BE2C (cell line): ENCODE results near the gene ADAMTS2.

Experiments used
- DNase-seq: peaks from one replicate; pipeline ENCODE4 v3.0.0-alpha.2; 2020
- H3K27me3 ChIP-seq: fragments of 250-450 bp; sonication (Bioruptor Pico); 2 replicates; pipeline ENCODE4 v1.5.1; 2020; ENCODE audit warnings: mild to moderate bottlenecking
- H3K36me3 ChIP-seq: fragments of 250-450 bp; sonication (Bioruptor Pico); 2 replicates; pipeline ENCODE4 v1.5.1; 2020; ENCODE audit warnings: mild to moderate bottlenecking
- H3K4me1 ChIP-seq: fragments of 250-450 bp; sonication (Bioruptor Pico); 2 replicates; pipeline ENCODE4 v1.5.1; 2020
- H3K4me3 ChIP-seq: 2 replicates; pipeline ENCODE4 v1.5.1; 2011; ENCODE audit warnings: low read depth, low read length
- H3K9me3 ChIP-seq: fragments of 250-450 bp; sonication (Bioruptor Pico); 2 replicates; pipeline ENCODE4 v1.5.1; 2020
- TF ChIP-seq, protein P1 (sequence below): IDR thresholded peaks from 2 replicates; pipeline ENCODE4 v1.5.1; 2012; ENCODE audit warnings: mild to moderate bottlenecking, low read depth, low read length

ADAMTS2 gene

DNA sequence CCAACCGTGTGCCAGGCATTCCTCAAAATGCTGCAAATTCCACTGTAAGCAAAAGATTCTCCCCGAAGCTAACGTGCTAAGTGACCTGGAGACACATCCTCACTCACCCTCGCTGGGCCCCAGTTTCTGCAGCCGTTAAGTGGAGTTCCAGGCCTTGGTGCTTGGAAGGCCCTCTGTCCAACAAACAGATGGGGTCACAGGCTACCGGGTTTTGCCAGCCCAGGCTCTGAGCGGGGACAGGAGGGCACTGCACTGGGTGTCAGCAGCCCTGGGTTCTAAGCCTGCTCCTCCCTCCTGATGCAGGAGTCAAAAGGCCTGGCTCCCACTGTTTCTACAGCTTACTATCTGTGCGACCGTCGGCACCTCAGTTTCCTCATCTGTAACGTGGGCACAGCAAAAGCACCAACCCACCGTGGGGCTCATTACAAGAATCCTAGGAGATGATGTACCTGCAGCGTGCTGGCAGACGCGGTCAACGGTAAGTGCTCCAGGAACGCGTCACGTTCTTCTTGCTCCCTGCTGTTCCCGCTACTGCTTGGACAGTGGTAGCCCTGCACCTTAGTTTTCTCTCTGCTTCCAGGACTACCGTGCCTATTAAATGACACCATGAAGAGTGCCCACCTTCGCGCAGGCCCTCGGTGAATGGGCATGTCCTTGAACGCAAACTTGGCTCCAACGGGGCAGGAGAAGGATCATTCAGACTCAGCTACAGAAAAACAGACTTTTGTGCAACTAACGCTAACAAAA lies 84.8 kb downstream of the ADAMTS2 start:
- no peaks in the 10 kb centered on the region for H3K27me3 ChIP-seq
- no peak for DNase-seq
- TF ChIP-seq, protein P1, sequence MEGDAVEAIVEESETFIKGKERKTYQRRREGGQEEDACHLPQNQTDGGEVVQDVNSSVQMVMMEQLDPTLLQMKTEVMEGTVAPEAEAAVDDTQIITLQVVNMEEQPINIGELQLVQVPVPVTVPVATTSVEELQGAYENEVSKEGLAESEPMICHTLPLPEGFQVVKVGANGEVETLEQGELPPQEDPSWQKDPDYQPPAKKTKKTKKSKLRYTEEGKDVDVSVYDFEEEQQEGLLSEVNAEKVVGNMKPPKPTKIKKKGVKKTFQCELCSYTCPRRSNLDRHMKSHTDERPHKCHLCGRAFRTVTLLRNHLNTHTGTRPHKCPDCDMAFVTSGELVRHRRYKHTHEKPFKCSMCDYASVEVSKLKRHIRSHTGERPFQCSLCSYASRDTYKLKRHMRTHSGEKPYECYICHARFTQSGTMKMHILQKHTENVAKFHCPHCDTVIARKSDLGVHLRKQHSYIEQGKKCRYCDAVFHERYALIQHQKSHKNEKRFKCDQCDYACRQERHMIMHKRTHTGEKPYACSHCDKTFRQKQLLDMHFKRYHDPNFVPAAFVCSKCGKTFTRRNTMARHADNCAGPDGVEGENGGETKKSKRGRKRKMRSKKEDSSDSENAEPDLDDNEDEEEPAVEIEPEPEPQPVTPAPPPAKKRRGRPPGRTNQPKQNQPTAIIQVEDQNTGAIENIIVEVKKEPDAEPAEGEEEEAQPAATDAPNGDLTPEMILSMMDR: no peak

DNA sequence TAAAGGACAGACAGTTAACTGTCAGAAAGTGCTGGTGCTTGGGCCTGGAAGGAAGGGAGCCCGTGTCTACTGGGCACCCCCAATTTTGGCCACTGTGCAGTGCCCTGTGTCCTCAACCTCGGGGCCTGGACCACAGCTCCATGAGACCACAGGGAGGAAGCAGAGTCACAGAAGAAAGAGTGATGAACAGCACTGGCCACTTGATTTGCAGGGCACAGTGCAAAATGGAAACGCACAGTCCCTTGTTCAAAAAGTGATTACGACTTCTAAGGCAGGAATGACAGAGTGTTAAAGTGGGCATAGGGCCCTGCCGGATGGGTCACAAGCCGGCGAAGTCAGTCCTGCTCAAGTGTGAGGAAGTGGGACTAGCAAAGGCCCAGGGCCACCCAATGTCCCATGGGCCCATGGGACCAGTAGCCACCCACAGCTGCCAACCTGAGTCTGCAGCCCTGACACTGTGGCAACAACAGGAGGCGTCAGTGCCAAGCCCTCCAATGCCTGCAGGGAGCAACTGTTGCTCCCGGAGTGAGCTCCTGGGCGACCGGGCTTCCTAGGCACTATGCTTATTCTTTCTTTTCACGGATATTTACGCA lies 85.4 kb downstream of the ADAMTS2 start:
- Histone ChIP-seq H3K27me3 (no peaks in the 10 kb centered on the region), H3K36me3 (no peaks in the 10 kb centered on the region), H3K4me1 (no peaks in the 10 kb centered on the region), H3K4me3 (no peak overlapping the region), H3K9me3 (no peaks in the 10 kb centered on the region)
- TF ChIP-seq, protein P1: no peak
- DNase-seq: no peak

More for the DNA sequence above, 84.8 kb downstream of the ADAMTS2 start:
- H3K36me3 ChIP-seq: no peaks in the 10 kb centered on the region
- H3K9me3 ChIP-seq: no peaks in the 10 kb centered on the region
- no peak overlapping the region for H3K4me3 ChIP-seq
- peaks cover 5% of the 10 kb centered on the region for H3K4me1 ChIP-seq

DNA sequence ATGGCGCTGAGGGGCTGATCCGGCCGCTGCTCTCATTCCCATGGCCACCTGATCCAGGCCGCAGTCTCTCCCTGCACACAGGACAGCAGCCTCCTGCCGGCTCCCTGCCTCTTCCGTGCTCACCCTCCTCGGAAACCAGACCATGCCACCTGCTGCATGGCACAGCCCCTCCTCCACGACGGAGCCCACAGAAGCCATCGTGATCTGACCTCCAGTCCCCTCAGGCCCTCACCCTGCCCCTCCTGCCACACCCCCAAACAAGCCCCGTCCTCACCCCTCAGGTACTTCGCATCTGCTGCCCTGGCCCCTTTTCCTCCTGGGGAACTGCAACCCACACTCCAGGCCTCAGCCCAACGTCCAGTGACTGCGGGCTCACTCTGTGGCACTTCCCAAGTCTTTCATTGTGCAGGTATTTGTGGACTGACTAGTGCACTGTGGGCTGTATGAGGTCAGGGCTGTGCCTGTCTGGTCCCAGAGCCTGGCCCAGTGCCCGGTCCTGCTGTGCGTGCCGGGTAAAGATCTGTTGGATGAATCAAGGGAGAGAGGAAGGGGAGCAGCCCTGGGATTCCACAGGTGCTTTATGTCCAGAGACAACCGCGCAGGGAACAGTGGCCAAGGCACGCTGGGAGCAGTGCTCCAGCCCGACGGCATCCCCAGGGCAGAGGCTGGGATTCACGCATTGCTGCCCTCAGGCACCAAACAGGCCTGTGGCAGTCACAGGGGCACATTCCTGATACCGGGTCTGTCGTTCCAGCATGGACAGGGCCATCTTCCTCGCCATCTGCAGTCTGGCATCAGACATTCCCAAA lies 86.1 kb downstream of the ADAMTS2 start:
- Histone ChIP-seq H3K9me3 (no peaks in the 10 kb centered on the region), H3K4me1 (no peaks in the 10 kb centered on the region), H3K36me3 (no peaks in the 10 kb centered on the region), H3K27me3 (no peaks in the 10 kb centered on the region), H3K4me3 (no peak overlapping the region)
- TF ChIP-seq, protein P1: no peak
- DNase-seq: peak; percentile 34

DNA sequence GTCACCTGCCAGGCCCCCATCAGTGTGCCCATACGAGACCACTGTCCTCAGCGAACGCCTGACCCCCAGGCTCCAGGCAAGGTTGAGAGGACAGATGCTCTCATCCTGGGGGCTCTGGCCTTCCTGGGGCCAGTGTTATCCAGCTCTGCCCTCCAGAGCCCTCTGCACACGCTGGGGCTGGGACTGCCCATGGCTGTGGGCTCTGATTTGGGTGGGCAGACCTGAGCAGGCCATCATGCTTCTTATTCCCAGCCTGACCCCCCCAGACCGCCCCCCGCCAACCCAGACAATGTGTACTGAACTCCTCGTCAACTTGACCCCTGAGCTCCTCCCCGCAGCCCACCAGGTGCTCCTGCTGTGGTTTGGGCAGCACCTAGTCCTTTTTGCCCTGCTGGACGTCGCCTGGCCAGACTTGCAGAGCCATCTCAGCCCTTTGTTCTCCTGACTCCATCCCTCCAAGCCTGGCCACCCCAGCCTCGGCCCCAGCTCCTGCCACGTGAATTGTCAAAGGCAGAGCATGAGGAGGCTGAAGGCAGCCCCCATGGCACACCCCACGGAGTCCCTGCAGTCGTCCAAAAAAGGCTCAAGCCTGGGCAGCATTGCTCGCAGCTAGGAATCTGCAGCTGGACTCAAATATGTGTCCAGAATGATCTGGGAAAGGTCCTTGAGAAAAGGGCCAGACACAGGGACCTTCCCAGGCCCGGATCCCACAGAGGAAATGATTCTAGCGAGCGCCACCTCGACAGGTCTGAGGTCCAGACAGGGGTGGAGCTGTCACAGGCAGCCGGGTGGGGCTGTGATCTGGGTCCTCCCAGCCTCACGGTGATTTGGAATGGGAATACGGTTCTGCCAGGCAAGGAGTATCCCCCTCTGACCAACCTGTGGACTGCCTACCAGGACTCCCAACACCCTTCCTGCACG lies 87.0 kb downstream of the ADAMTS2 start:
- TF ChIP-seq, protein P1: no peak
- no peaks in the 10 kb centered on the region for H3K9me3 ChIP-seq
- no peaks in the 10 kb centered on the region for H3K27me3 ChIP-seq
- H3K36me3 ChIP-seq: no peaks in the 10 kb centered on the region
- no peak overlapping the region for H3K4me3 ChIP-seq
- no peaks in the 10 kb centered on the region for H3K4me1 ChIP-seq
- DNase-seq: no peak

DNA sequence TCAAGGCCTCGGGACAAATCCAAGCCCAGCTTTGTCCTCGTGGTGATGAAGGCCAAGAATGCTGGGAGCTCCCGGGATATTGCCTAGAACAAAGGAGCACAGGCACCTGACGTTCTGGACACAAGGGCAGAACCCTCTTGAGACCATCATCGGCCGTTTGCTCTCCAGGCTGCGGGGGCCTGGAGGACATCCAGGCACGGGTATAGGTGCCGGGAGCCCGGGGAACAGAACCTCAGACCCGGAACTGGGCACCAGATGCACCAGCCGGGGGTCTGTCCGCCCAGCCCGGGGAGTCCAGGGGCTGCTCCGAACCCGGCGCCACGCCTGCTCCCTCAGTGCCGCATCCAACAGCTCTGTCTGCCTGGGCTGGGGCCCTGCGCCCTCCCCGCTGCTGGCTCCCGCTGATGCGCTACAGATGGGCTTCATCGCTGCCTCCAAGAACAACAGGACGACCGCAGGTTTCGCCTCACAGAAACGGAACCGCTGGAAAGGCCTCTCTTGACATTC lies 88.0 kb downstream of the ADAMTS2 start:
- DNase-seq: no peak
- no peaks in the 10 kb centered on the region for H3K27me3 ChIP-seq
- H3K36me3 ChIP-seq: no peaks in the 10 kb centered on the region
- TF ChIP-seq, protein P1: no peak
- no peaks in the 10 kb centered on the region for H3K9me3 ChIP-seq
- H3K4me1 ChIP-seq: no peaks in the 10 kb centered on the region
- no peak overlapping the region for H3K4me3 ChIP-seq
